Fibroblast of the aortic adventitia (primary cell): Measurements from ENCODE around the gene PHF13. TPM values are rescaled to one million over a fixed set of nuclear protein-coding genes. Genes with fewer than 3 reads are reported as not detected.

Experiments used
- DNase-seq: peaks from one replicate; pipeline ENCODE4 v3.0.0-alpha.2; 2010; ENCODE audit warnings: low read depth
- H3K4me3 ChIP-seq: 2 replicates; pipeline ENCODE4 v1.5.1; 2011; ENCODE audit warnings: low read depth, mild to moderate bottlenecking, control low read depth, low read length, moderate library complexity
- total RNA-seq: library from RNA; depleted of rRNA; stranded (reverse); fragments of >200 nt; gene quantifications from 2 replicates; pipeline ENCODE4 v1.2.3, GENCODE V29; 2012; ENCODE audit warnings: low replicate concordance
- TF ChIP-seq, protein P1 (sequence below): IDR thresholded peaks from 2 replicates; pipeline ENCODE4 v1.5.1; 2011; ENCODE audit warnings: mild to moderate bottlenecking, low read length, control low read depth, inconsistent platforms; ENCODE audit not compliant: insufficient read depth

Gene PHF13
- total RNA-seq: 14.7 and 24.3 TPM in 2 replicates

DNA sequence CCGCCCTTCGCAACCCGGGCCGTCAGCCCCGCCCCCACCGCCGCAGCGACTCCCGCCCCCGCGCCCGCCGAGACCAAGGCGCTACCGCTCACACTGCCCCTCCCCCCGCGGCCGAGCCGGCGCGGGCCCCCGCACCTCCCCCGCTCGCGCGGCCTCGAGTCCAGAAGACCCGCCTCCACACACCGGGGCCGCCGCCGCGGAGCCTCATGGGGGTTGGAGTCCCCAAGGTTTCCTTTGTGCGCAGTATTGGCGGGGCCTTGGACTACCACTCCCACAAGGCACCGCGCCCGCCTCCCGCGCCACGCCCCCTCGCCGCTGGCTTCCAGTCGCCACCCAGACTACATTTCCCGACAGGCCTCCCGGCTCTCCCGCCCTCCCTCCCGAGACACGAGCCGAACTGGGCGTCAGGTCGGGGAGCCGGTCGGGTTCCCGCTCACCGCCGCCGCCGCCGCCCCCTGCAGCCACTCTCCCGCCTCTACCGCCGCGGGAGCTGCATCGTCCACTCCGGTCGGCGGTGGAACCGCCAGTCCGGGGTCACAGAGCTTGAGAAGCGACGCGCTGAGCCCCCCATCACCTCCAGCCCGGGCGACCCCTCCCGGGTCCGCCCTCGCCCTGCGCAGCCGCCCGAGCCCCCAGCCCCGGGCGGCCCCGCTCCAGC, at the start of gene PHF13:
Gene PHF13 (plus strand): TSS at position 371 of the 658 bp plus-strand sequence. CDS start 336 bp downstream, outside the sequence.
- TF ChIP-seq, protein P1, sequence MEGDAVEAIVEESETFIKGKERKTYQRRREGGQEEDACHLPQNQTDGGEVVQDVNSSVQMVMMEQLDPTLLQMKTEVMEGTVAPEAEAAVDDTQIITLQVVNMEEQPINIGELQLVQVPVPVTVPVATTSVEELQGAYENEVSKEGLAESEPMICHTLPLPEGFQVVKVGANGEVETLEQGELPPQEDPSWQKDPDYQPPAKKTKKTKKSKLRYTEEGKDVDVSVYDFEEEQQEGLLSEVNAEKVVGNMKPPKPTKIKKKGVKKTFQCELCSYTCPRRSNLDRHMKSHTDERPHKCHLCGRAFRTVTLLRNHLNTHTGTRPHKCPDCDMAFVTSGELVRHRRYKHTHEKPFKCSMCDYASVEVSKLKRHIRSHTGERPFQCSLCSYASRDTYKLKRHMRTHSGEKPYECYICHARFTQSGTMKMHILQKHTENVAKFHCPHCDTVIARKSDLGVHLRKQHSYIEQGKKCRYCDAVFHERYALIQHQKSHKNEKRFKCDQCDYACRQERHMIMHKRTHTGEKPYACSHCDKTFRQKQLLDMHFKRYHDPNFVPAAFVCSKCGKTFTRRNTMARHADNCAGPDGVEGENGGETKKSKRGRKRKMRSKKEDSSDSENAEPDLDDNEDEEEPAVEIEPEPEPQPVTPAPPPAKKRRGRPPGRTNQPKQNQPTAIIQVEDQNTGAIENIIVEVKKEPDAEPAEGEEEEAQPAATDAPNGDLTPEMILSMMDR: no peak
- H3K4me3 ChIP-seq: peak within 1 kb of the TSS; percentile 83
- peak; percentile 98 for DNase-seq

DNA sequence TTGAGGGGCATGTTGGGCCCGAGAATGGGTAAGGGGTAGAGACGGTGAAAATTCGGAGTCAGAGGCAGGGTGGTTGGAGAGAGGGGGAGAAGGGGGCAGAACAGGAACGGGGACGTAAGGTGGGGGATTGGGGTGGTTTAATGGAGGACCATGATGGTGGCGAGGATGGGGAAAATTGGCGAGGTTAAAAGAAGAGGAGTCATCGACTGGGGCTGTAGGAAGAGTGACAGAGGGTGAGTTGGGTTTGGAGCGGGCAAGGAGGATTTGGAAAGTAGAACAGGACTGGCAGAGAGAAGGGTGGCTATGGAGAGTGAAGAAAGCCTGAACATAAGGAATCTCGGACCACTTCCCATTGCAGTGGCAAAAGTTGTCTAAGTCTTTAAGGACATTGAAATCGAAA, 44.5 kb upstream of the PHF13 start:
- DNase-seq: no peak
- H3K4me3 ChIP-seq: no peak overlapping the region
- TF ChIP-seq, protein P1: no peak

DNA sequence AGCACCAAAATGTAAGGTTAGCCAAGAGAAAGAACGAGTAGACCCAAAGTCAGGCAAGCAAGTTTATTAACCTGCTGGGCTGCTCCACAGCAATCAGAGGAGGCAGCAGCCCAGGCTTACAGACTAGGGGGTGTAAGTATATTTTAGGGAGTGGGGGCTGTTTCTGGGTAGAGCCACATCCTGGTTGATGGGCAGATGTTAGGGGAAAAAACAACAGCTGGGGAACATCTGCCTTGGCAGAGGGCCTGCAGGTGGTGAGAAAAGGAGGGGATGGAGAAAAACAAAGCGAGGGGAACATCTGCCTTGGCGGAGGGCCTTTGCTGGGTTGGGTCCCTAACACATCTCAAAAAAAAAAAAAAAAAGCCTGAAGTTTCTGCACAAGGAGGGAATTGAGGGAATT, 43.4 kb upstream of the PHF13 start:
- TF ChIP-seq, protein P1: no peak
- DNase-seq: no peak
- H3K4me3 ChIP-seq: no peak overlapping the region

DNA sequence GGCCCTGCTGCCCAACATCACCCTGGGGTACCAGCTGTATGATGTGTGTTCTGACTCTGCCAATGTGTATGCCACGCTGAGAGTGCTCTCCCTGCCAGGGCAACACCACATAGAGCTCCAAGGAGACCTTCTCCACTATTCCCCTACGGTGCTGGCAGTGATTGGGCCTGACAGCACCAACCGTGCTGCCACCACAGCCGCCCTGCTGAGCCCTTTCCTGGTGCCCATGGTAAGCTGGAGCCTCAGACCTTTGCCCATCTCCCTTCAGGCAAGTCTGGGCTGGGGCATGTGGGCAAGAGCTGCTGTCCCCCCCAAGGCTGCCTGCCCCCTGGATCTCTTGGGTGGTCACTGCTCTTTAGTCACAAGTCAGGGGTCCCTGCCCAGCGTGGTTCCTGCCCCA, 42.5 kb upstream of the PHF13 start:
- H3K4me3 ChIP-seq: no peak overlapping the region
- DNase-seq: no peak
- TF ChIP-seq, protein P1: no peak

DNA sequence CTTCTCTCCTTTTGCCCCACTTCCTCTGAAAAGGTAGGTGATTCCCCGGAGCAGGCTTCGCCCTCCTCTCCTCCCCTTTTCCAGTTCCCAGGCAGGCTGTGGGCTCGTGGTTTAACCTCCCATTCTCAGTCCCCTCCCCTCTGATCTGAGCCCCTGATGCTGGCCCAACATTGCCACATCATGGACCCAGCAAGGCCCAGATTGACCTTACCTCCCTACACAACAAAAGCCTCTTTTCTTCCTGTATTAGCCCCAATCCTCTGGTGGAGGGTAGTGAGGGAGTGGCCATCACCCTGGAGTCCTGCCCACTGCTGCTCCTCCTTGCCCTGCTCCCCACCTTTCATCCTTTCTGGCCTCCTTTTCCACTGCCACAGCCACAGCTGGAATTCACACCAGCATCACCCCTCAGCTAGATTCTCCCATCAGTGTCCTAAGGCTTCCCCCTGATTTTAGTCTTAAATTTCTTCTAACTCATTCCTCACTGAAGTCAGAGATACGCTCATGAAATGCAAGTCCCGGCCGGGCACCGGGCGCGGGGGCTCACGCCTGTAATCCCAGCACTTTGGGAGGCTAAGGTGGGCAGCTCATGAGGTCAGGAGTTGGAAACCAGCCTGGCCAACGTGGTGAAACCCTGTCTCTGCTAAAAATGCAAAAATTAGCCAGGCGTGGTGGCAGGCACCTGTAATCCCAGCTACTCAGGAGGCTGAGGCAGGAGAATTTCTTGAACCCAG, 40.7 kb upstream of the PHF13 start:
- TF ChIP-seq, protein P1: no peak
- no peak for DNase-seq

DNA sequence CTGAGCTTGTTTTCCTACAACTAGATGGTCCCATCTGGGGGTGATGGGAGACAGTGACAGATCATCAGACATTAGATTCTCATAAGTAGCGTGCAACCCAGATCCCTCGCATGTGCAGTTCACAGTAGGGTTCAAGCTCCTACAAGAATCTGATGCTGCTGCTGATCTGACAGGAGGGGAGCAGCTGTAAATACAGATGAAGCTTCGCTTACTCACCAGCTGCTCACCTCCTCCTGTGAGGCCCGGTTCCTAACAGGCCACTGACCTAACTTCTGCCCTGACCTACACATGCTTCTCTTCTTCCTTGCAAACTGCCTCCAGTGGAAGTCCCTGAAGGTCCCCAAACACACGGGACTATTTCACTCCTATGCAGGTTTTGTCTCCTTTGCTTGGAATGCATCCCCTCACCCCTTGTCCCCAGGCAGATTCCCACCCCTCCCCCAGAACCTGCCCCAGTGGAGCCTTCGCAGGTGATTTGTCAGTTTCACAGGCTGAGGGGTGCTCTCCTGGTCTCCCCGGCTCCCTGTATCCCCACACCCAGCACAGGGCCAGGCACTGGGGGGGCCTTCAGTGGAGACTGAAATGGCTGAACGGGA, 39.4 kb upstream of the PHF13 start:
- no peak overlapping the region for H3K4me3 ChIP-seq
- TF ChIP-seq, protein P1: no peak
- DNase-seq: no peak

More for the DNA sequence above, 40.7 kb upstream of the PHF13 start:
- no peak overlapping the region for H3K4me3 ChIP-seq
